Stomach (tissue), 4 donors: ENCODE measurements around the gene EEF1AKMT1.

ENCODE experiments used
- POLR2A ChIP-seq, 4 donors: fragments of 450-650 bp; IDR thresholded peaks; one replicate each; pipeline ENCODE4 v1.6.1; 2016; ENCODE audit warnings: antibody characterized with exemption in 4 of 4, control low read depth in 2 of 4, mild to moderate bottlenecking in 1 of 4, moderate library complexity in 1 of 4
- POLR2AphosphoS5 ChIP-seq, 3 donors: sonication (generic); formaldehyde crosslinking; IDR thresholded peaks; one replicate each; pipeline ENCODE4 v1.6.1; 2016; ENCODE audit warnings: antibody characterized with exemption in 3 of 3
- TF ChIP-seq, protein P1 (sequence below), 7 experiments: fragments of 450-650 bp in 4 of 7; fragments of 200-600 bp in 3 of 7; sonication (generic) in 3 of 7; IDR thresholded peaks; one replicate each; pipeline ENCODE4 v1.5.1; 2016 to 2019; ENCODE audit warnings: antibody characterized with exemption in 7 of 7, control low read depth in 2 of 7, mild to moderate bottlenecking in 1 of 7

DNA sequence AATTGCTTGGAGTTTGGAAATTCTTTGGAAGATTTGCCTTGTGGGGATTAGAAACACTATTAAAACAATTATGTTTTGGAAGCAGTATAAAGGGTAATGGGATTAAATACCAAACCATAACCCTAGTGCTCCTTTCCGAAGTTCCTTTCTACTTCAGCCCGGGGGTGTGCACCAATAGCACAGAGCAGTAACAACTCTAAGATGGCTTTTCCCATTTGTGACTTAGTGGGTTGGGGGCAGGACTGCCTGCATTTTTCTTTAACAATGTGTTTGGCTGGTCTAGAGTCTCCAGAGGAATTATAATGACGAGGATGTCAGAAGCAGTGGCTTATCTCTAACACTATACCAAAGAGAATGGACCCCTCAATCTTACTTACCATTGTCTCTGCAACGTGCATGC, 82.1 kb downstream of the EEF1AKMT1 start:
- TF ChIP-seq, protein P1, sequence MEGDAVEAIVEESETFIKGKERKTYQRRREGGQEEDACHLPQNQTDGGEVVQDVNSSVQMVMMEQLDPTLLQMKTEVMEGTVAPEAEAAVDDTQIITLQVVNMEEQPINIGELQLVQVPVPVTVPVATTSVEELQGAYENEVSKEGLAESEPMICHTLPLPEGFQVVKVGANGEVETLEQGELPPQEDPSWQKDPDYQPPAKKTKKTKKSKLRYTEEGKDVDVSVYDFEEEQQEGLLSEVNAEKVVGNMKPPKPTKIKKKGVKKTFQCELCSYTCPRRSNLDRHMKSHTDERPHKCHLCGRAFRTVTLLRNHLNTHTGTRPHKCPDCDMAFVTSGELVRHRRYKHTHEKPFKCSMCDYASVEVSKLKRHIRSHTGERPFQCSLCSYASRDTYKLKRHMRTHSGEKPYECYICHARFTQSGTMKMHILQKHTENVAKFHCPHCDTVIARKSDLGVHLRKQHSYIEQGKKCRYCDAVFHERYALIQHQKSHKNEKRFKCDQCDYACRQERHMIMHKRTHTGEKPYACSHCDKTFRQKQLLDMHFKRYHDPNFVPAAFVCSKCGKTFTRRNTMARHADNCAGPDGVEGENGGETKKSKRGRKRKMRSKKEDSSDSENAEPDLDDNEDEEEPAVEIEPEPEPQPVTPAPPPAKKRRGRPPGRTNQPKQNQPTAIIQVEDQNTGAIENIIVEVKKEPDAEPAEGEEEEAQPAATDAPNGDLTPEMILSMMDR (IDR thresholded peaks at IDR 0.05): no peak
- TF ChIP-seq POLR2AphosphoS5 (IDR thresholded peaks at IDR 0.05) (no peak), POLR2A (IDR thresholded peaks at IDR 0.05) (no peak)
